NCI-H146 (cell line): Measurements from ENCODE around the gene GIMAP1.

Experiments
- DNase-seq: peaks from one replicate; lab custom pipeline; 2025; lab: John Stamatoyannopoulos, UW

The GIMAP1 gene

GRCh38 chr7:150748376-150748775 is 32.0 kb downstream of the GIMAP1 start:
- no peak for DNase-seq

GRCh38 chr7:150751702-150752101 is 35.3 kb downstream of the GIMAP1 start:
- no peak for DNase-seq

DNA sequence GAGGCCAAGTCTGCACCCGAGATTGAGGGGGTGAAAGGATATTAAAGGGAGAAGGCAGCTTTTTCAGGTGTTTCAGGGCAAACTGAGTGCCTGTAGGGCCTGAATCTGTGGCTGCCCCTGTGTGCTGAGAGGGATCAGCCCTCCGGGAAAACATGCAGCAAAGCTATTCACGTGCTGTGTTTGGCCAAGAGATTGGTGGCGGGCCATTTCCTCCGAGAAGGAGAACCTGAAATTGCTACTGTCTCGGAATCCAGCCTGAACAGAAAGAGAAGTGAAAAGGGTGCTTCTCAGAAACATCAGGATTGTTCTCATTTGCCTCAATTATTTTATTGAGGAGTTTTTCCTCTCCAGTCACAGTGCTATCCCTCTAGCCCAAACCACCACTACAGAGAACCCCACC is 36.8 kb downstream of the GIMAP1 start:
- no peak for DNase-seq

DNA sequence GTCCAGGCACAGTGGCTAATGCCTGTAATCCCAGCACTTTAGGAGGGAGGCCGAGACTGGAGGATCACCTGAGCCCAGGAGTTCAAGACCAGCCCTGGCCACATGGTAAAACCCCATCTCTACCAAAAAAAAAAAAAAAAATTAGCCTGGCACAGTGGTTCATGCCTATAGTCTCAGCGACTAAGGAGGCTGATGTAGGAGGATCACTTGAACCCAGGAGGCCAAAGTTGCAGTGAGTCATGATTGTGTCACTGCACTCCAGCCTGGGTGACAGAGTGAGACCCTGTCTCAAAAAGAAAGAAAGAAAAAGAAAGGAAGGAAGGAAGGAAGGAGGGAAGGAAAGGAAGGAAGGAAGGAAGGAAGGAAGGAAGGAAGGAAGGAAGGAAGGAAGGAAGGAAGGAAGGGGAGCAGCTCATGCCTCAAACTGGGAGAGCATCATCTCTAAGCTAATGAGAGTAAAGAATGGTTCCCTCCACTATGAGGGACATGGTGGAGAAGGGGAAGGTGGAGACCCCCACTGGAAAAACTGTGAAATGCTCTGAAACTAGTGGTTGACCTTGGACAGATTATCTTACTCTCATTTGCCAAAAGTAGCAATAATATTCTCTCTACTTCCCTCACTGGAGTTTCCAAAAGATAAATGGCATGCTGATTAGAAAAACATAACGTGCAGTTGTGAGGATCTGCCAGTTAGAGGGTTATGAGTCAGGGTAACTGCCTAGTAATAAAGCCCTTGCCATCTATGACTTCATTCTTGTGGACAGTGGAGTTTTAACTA is 37.6 kb downstream of the GIMAP1 start:
- DNase-seq: no peak

GRCh38 chr7:150754951-150755350 is 38.5 kb downstream of the GIMAP1 start:
- DNase-seq: no peak

GRCh38 chr7:150755473-150756099 is 39.2 kb downstream of the GIMAP1 start:
- DNase-seq: no peak

- no peak for DNase-seq
Observed at GRCh38 chr7:150756166-150756565, 39.8 kb downstream of the GIMAP1 start.

DNA sequence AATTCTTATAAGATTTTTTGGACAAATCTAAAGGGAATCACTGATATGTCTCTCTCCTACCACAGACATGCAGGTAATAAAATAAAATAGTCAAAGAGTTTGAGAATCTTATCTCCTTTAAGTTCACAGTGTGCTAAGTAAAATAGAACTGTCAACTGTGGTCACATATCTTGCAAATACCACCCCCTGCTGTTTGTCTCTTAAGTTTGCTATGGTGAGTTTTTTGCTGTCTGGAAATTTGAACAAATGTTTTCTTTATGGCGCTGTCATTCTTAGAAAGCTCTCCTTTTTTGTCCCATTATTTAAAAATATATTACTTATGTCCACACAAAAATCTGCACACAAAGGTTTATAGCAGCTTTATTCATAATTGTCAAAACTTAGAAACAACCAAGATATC is 40.4 kb downstream of the GIMAP1 start:
- no peak for DNase-seq

DNA sequence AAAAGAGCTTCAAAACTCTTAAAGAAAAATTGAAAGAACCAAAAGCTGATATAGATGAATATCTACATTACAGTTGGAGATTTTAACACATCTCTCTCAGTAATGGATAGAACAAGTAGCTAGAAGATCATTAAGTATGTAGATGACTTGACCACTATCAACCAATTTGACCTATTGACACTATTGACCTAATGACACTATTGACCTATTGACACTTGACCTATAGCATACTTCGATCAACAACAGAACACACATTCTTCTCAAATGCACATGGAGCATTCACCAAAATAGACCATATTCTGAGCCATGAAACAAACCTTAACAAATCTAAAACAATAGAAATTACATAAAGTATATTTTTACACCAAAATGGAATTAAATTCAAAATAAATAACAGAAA is 43.1 kb downstream of the GIMAP1 start:
- no peak for DNase-seq

- no peak for DNase-seq
Observed at GRCh38 chr7:150766334-150766709, 49.9 kb downstream of the GIMAP1 start.

DNA sequence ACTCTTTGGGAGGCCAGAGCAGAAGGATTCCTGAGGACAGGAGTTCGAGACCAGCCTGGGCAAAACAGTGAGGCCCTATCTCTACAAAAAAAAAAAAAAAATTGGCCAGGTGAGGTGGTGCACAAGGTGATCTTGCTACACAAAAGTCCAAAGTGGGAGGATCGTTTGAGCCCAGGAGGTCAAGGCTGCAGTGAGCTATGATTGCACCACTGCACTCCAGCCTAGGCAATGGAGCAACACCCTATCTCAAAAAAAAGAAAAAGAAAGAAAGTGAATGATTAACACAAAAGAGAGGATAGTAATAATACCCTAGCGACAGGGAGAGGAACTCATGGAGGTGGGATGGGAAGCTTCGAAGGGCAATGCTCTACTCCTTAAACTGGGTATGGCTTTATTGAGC is 53.4 kb downstream of the GIMAP1 start:
- DNase-seq: no peak
